ENCODE data around the gene TNK1.
"Not testable (repeated sequence)": the region's sequence is repeated elsewhere in the genome, so short reads cannot be mapped to it uniquely, and the experiment has no call there.

Gene TNK1

GRCh38 chr17:7380855-7381683 is at the start of gene TNK1:
TNK1 (plus strand) TSS chr17:7381089; CDS start chr17:7382927, 1,838 bp downstream.
- DNase-seq (ENCODE audit: low read depth, low spot score) = no peak

DNA sequence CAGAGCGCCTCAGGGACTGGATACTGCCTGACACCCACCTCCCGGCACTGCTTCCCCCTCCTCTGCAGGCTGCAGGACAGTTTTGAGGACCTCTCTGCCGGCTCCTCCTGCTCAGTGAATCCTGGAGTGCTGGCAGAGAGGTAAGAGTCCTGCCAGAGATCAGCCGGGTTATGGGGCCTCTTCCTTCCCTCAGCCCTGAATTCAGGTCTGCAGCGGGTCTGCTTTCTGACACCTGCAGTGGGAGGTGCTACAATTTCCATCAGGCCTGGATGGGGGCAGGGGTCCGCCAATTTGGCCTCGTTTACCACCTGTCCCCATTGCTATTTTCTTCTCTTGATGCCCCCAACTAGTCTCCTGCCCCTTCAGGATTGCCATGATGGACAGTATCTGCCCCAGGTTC is 48.8 kb upstream of the TNK1 start:
- no peak for DNase-seq (ENCODE audit: low read depth, low spot score)

DNA sequence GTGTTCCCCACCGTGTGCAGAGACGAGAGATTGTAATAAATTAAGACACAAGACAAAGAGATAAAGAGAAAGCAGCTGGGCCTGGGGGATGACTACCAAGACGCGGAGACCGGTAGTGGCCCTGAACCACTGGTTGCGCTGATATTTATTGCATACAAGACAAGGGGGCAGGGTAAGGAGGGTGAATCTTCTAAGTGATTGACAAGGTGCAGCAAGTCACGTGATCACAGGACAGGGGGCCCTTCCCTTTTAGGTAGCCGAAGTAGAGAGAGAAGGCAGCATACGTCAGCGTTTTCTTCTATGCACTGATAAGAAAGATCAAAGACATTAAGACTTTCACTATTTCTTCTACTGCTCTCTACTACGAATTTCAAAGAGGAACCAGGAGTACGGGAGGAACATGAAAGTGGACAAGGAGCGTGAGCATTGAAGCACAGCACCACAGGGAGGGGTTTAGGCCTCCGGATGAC is 48.3 kb upstream of the TNK1 start:
- not testable (repeated sequence) for DNase-seq (ENCODE audit: low read depth, low spot score)

DNA sequence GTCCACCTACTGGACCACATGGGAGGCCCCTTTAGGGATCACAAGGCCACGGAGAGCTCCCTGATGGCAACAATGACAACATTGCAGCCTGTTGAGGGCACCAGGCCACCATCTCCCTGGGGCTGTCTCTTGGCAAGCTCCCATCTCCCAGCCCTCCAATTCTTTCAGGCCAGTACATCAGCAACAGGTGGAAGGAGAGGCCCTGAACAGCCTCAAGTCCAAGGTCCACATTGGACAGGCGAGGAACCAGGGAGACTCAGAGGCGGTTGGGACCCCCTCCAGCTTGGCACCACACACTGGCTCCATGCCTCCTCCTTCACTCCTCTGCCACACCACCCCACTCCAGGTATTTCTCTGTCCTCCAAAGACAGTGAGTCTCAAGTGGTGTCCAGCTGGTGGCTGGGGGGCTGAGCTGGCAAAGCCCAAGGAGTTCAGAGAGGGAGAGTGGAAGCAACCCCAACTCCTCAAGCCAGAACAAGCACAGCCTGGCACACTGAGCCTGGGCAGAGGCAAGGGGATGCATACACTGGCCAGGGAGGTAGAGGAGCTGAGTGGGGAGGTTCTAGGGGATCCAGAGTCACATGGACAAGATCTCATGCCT is 45.9 kb upstream of the TNK1 start:
- DNase-seq (ENCODE audit: low read depth, low spot score) = no peak

DNA sequence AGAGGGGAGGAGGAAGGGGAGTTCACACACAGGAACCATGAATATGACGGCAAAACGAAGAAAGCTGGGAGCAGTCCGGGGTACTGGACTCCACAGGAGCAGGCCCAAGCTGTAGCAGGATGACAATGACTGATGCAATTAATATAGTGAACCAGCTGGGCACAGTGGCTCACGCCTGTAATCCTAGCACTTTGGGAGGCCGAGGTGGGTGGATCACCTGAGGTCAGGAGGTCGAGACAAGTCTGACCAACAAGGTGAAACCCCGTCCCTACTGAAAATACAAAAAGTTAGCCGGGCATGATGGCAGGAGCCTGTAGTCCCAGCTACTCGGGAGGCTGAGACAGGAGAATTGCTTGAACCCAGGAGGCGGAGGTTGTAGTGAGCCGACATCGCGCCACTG is 45.1 kb upstream of the TNK1 start:
- DNase-seq (ENCODE audit: low read depth, low spot score) = not testable (repeated sequence)

GRCh38 chr17:7336240-7337175 is 44.4 kb upstream of the TNK1 start, which contains the start of gene ACAP1:
ACAP1 (plus strand) TSS chr17:7336529; CDS start chr17:7336735, 206 bp downstream.
- no peak for DNase-seq (ENCODE audit: low read depth, low spot score)

DNA sequence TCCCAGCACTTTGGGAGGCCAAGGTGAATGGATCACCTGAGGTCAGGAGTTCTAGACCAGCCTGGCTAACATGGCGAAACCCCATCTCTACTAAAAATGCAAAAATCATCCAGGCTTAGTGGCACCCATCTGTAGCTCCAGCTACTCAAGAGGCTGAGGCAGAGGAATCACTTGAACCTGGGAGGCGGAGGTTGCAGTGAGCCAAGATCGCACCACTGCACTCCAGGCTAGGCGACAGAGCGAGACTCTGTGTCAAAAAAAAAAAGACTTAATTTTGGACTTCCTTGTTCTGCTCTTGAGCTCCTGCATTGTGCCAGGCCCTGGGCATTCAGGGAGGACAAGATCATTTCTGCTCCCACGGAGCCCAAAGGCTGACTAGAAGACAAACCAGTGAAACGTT is 43.3 kb upstream of the TNK1 start:
- not testable (repeated sequence) for DNase-seq (ENCODE audit: low read depth, low spot score)

DNA sequence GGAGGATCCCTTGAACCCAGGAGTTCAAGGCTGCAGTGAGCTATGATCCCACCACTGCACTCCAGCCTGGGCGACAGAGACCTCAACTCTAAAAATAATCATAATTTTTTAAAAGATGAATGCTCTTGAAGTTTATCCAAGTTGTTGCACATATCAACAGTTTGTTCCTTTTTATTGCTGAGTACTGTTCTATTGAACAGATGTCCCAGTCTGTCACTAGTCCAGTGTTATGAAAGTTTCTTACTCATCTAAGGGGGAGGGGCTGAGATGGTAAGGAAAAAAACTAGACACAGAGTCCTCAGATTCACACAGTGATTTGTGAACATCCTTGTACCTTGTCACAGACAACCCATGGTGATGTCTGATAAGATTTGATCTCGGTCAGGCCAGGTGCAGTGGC is 40.7 kb upstream of the TNK1 start:
- DNase-seq (ENCODE audit: low read depth, low spot score) = no peak

- no peak for DNase-seq (ENCODE audit: low read depth, low spot score)
Measured at GRCh38 chr17:7341842-7342241, 39.0 kb upstream of the TNK1 start.

DNA sequence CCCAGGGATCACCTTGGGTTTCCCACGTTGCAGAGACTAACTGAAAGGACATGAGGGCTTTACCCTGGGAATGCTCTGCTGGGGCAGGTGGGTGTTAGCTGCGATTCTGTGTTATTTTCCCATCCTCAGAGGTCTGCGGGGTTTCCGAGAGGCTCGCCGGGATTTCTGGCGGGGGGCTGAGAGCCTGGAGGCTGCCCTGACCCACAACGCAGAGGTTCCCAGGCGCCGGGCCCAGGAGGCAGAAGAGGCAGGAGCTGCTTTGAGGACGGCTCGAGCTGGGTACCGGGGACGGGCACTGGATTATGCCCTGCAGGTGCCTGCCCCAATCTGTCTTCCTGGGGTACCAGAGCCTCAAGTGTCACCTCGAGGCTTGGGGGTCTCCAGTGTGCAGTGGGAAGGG is 37.6 kb upstream of the TNK1 start:
- DNase-seq (ENCODE audit: low read depth, low spot score) = no peak

GRCh38 chr17:7346761-7347614 is 33.9 kb upstream of the TNK1 start:
- DNase-seq (ENCODE audit: low read depth, low spot score) = no peak

- DNase-seq (ENCODE audit: low read depth, low spot score) = no peak
Measured at GRCh38 chr17:7347630-7348477, 33.0 kb upstream of the TNK1 start.

DNA sequence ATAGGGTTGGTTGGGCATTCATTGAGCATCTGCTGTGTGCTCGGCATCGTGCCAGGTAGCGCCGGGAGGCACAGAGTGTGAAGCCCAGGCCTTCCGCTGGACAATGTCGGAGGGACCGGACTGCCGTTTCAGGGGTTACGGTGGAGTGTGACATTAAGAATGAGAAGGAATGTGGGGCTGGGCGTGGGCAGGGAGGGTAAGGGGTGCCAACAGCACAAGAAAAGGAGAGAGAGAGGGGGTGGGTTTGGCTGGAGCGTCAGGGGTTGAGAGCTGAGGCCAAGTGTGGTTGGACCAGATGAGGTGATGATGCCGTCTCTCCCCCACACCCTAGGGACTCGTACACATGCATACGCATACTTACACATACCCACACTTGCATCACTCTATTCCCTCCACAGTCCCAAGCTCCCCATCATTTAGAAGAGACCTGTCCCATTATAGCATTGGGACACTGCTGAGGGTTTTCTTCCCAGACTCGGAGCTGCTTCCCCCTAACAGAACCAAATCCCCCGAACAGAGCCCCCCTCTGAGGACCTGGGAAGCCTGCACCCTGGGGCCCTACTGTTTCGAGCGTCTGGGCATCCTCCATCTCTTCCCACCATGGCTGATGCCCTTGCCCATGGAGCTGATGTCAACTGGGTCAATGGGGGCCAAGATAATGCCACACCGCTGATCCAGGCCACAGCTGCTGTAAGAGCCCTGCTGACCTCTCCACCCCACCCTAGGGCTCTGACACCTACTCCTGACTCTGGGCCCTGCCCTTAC is 32.2 kb upstream of the TNK1 start:
- no peak for DNase-seq (ENCODE audit: low read depth, low spot score)

DNA sequence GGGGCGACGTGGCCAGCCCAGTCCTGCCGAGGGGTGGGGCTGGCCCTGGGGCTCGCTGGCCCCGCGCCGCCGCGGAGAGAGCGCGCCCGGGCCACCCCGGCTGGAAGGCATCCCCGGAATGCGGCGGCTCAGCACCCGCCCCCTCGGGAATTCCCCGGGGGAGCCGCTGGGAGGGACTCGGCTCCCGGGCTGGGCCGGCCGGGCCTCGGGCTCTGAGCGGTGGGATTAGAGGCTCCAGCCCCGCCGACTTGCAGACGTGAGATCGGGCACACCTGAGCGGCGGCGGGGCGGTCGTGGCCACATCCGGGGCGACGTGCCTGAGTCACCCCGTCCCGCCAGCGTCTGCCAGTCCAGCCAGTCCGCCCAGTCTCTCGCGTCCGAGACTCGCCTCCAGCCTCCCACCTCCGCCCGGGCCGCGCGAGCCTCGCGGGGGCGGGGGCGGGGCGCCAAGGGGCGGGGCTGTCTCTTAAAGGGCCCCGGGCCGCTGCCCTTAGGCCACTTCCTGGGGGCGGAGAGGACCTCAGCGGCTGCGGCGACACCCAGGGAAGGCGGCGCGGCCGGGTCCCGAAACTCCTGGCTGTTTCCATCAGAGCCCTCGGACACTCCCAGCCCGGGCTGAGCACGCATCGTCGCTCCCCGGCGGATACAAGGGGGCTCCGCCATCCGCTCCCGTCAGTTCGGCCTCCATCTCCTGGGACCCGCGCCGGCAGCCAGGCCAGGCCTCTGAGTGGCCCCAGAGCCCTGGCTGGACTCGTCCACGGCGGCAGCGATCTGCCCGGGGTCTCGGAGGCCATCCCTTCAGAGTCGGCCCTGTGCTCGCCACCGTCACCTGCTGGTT is 29.0 kb upstream of the TNK1 start, which contains the start of gene KCTD11:
Gene KCTD11 (plus strand): TSS at position 498 of the 838 bp plus-strand sequence.
- DNase-seq (ENCODE audit: low read depth, low spot score) = no peak

DNA sequence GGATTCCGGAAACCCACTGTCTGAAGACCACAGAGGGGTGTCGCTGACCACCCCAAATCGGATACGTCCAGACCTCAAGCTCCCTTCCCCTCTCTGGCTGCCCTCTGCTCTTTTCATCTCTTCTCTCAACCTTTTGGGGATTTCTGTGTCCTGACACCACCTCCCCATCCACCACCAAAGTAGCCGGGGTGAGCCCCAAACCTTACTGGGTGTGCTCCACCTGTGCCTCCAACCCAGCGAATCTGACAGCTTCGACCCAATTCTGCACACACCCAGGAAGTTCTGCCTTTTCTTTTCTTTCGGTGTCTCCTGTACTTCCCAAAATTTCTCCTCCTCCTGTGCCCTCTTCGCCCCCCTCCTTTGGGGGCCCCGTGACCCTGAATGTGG is 28.4 kb upstream of the TNK1 start:
- no peak for DNase-seq (ENCODE audit: low read depth, low spot score)

DNA sequence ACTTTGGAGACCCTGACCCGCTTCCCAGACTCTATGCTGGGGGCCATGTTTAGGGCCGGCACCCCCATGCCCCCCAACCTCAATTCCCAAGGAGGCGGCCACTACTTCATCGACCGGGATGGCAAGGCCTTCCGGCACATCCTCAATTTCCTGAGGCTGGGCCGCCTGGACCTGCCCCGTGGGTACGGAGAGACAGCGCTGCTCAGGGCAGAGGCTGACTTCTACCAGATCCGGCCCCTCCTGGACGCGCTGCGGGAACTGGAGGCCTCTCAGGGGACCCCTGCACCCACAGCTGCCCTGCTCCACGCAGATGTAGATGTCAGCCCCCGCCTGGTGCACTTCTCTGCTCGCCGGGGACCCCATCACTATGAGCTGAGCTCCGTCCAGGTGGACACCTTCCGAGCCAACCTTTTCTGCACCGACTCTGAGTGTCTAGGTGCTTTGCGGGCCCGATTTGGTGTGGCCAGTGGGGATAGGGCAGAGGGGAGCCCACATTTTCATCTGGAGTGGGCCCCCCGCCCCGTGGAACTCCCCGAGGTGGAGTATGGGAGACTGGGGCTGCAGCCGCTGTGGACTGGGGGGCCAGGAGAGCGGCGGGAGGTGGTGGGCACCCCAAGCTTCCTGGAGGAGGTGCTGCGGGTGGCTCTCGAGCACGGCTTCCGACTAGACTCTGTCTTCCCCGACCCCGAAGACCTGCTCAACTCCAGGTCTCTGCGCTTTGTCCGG is 27.8 kb upstream of the TNK1 start:
- DNase-seq (ENCODE audit: low read depth, low spot score) = no peak

GRCh38 chr17:7354262-7354843 is 26.5 kb upstream of the TNK1 start:
- DNase-seq (ENCODE audit: low read depth, low spot score) = no peak

Data from iPS DF 19.7 (cell line).